Esophagus squamous epithelium (tissue), 5 donors: ENCODE results near the gene GALK1. TPM values are rescaled to one million over a fixed set of nuclear protein-coding genes. Genes with fewer than 3 reads are reported as not detected.

Experiments used
- DNase-seq: peaks from one replicate; lab custom pipeline; 2025; lab: John Stamatoyannopoulos, UW
- H3K27ac ChIP-seq, 4 donors: fragments of 200-600 bp; sonication (generic); one replicate each; pipeline ENCODE4 v1.5.1; 2016 to 2019; ENCODE audit warnings: mild to moderate bottlenecking in 1 of 4
- H3K27me3 ChIP-seq, 4 donors: fragments of 200-600 bp; sonication (generic); 1 replicate in 3 of 4; 2 replicates in 1 of 4; pipeline versions ENCODE4 v1.5.1 to v1.6.0; 2017 to 2021; ENCODE audit warnings: antibody characterized with exemption in 1 of 4
- H3K36me3 ChIP-seq, 3 donors: fragments of 200-600 bp; sonication (generic); one replicate each; pipeline ENCODE4 v1.5.1; 2016 to 2019
- H3K4me1 ChIP-seq, 3 donors: fragments of 200-600 bp; sonication (generic); one replicate each; pipeline ENCODE4 v1.5.1; 2017 to 2019
- H3K4me3 ChIP-seq, 4 donors: fragments of 200-600 bp; sonication (generic); 1 replicate in 3 of 4; 2 replicates in 1 of 4; pipeline ENCODE4 v1.5.1; 2016 to 2019; ENCODE audit warnings: mild to moderate bottlenecking in 2 of 4, moderate library complexity in 1 of 4
- H3K9me3 ChIP-seq, 3 donors: fragments of 200-600 bp; sonication (generic); one replicate each; pipeline ENCODE4 v1.5.1; 2016 to 2019
- CTCF ChIP-seq, 6 experiments: fragments of 450-650 bp in 4 of 6; fragments of 200-600 bp in 2 of 6; sonication (generic) in 2 of 6; IDR thresholded peaks; one replicate each; pipeline ENCODE4 v1.5.1; 2016 to 2019; ENCODE audit warnings: antibody characterized with exemption in 6 of 6, mild to moderate bottlenecking in 4 of 6, moderate library complexity in 4 of 6
- POLR2A ChIP-seq, 4 donors: fragments of 450-650 bp; IDR thresholded peaks; one replicate each; pipeline ENCODE4 v1.6.1; 2017; ENCODE audit warnings: antibody characterized with exemption in 4 of 4, mild to moderate bottlenecking in 4 of 4, moderate library complexity in 3 of 4
- WGBS, 2 donors: methylation state at CpG; one replicate each; pipeline ENCODE4 v1.1.5; 2018; 5-methylcytosine and 5-hydroxymethylcytosine counted together
- intact Hi-C: fragments of 100-400 bp; cut with DNase I; formaldehyde crosslinking; loops from one replicate; pipeline ENCODE4 v1.15.0; 2022
- total RNA-seq, 4 donors: library from RNA; depleted of rRNA; stranded (reverse); fragments of >200 nt; gene quantifications; one replicate each; pipeline ENCODE4 v1.1.0, GENCODE V29; 2016
- donor health status: DM: yes; HTN: yes; CAD: no.

Gene GALK1
- total RNA-seq, 4 donors from 2014 or later: 16.4 to 30.9 (median 20.2) TPM

- no peak for TF ChIP-seq CTCF (IDR thresholded peaks at IDR 0.05)
- TF ChIP-seq POLR2A (IDR thresholded peaks at IDR 0.05): no peak
- 51 to 52% methylated on average over 2 to 3 of the region's 3 CpGs for WGBS, 2 donors
- H3K27ac ChIP-seq: peak overlapping the region in 2 of 4 donors; percentile 56 to 59
- intact Hi-C loops: loop anchor here (10.0 kb wide), 1 partner anchor 255 kb away; no protein-coding TSS in a partner anchor
- H3K9me3 ChIP-seq: no peaks in the 10 kb centered on the region
- no peaks in the 10 kb centered on the region for H3K27me3 ChIP-seq
- peaks cover 12 to 69% (median 23%) of the 10 kb centered on the region in 3 donors for H3K36me3 ChIP-seq
- H3K4me1 ChIP-seq: peaks cover 22 to 56% (median 31%) of the 10 kb centered on the region in 3 donors
- no peak for DNase-seq
- no peak overlapping the region for H3K4me3 ChIP-seq
These were observed 5.5 kb downstream of the GALK1 start for GRCh38 chr17:75759457-75759856.

GRCh38 chr17:75758131-75758905, 6.7 kb downstream of the GALK1 start:
- peak in 1 of 6 experiments; percentile 35 for TF ChIP-seq CTCF (IDR thresholded peaks at IDR 0.05)
- no peak for TF ChIP-seq POLR2A (IDR thresholded peaks at IDR 0.05)
- peaks cover 14 to 55% (median 25%) of the 10 kb centered on the region in 3 donors for H3K4me1 ChIP-seq
- no peaks in the 10 kb centered on the region for H3K27me3 ChIP-seq
- peaks cover 12 to 80% (median 23%) of the 10 kb centered on the region in 3 donors for H3K36me3 ChIP-seq
- H3K9me3 ChIP-seq: no peaks in the 10 kb centered on the region
- H3K27ac ChIP-seq: no peak overlapping the region
- intact Hi-C loops: loop anchor here (10.0 kb wide), 1 partner anchor 254 kb away; no protein-coding TSS in a partner anchor
- no peak overlapping the region for H3K4me3 ChIP-seq
- WGBS, 2 donors: 90 to 100% methylated on average over 1 to 2 of the region's 41 CpGs
- no peak for DNase-seq

- Histone ChIP-seq H3K27me3 (no peaks in the 10 kb centered on the region), H3K4me3 (no peak overlapping the region), H3K36me3 (peaks cover 12 to 84% (median 29%) of the 10 kb centered on the region in 3 donors), H3K9me3 (no peaks in the 10 kb centered on the region), H3K4me1 (peaks cover 12 to 49% (median 23%) of the 10 kb centered on the region in 3 donors), H3K27ac (no peak overlapping the region)
- intact Hi-C loops: loop anchor here (10.0 kb wide), 1 partner anchor 252 kb away; no protein-coding TSS in a partner anchor
- WGBS, 2 donors: 53 to 100% methylated on average over 1 to 2 of the region's 21 CpGs
- TF ChIP-seq POLR2A (IDR thresholded peaks at IDR 0.05): no peak
- no peak for TF ChIP-seq CTCF (IDR thresholded peaks at IDR 0.05)
- DNase-seq: no peak
These were observed 7.8 kb downstream of the GALK1 start for GRCh38 chr17:75757086-75757681.

- Histone ChIP-seq H3K9me3 (no peaks in the 10 kb centered on the region), H3K4me3 (no peak overlapping the region), H3K27me3 (no peaks in the 10 kb centered on the region), H3K4me1 (peaks cover 12 to 49% (median 23%) of the 10 kb centered on the region in 3 donors), H3K36me3 (peaks cover 12 to 91% (median 35%) of the 10 kb centered on the region in 3 donors), H3K27ac (no peak overlapping the region)
- no peak for DNase-seq
- WGBS, 2 donors: 74 to 92% methylated on average over 5 to 7 of the region's 29 CpGs
- intact Hi-C loops: loop anchor here (10.0 kb wide), 1 partner anchor 252 kb away; no protein-coding TSS in a partner anchor
- TF ChIP-seq POLR2A (IDR thresholded peaks at IDR 0.05): no peak
- TF ChIP-seq CTCF (IDR thresholded peaks at IDR 0.05): no peak
These were observed 8.4 kb downstream of the GALK1 start for GRCh38 chr17:75756451-75757085.
